Stimulated activated CD4-positive, alpha-beta T cell treated with anti-CD3 and anti-CD28 coated beads, TNF-alpha, amount 100 ng/mL, for 4 hours (primary cell): ENCODE data around the gene IQCN.
A peak's percentile ranks its signal among the peaks of the same experiment; 100 is the strongest.

Source experiments
- DNase-seq, 3 experiments: peaks; one replicate each; pipeline ENCODE4 v3.0.0-alpha.2; 2020; ENCODE audit warnings: low read depth in 3 of 3

IQCN gene

GRCh38 chr19:18274219-18274780, at the start of gene IQCN:
TSS of gene IQCN (minus strand) at chr19:18274452. CDS start at chr19:18269478, 4,974 bp downstream.
- no peak for DNase-seq

GRCh38 chr19:18322759-18323460, 48.7 kb upstream of the IQCN start, which contains the start of gene LSM4:
TSS of gene LSM4 (minus strand) at chr19:18323076. CDS start at chr19:18323020, 56 bp downstream.
- peak; percentile 99 for DNase-seq

- no peak for DNase-seq
Measured at GRCh38 chr19:18322318-18322758, 48.1 kb upstream of the IQCN start.

- no peak for DNase-seq
Measured at GRCh38 chr19:18321734-18322102, 47.5 kb upstream of the IQCN start.

GRCh38 chr19:18320865-18321733, 46.8 kb upstream of the IQCN start:
- no peak for DNase-seq

GRCh38 chr19:18319591-18320135, 45.4 kb upstream of the IQCN start:
- no peak for DNase-seq

- no peak for DNase-seq
Measured at GRCh38 chr19:18317961-18318800, 43.9 kb upstream of the IQCN start.

- DNase-seq, result no peak
Measured at GRCh38 chr19:18313398-18313797, 39.1 kb upstream of the IQCN start.

- DNase-seq, result no peak
Measured at GRCh38 chr19:18312092-18312534, 37.9 kb upstream of the IQCN start.

- no peak for DNase-seq
Measured at GRCh38 chr19:18311502-18312091, 37.3 kb upstream of the IQCN start.

- DNase-seq, result no peak
Measured at GRCh38 chr19:18310966-18311365, 36.7 kb upstream of the IQCN start.

GRCh38 chr19:18310118-18310909, 36.1 kb upstream of the IQCN start:
- no peak for DNase-seq

GRCh38 chr19:18309525-18310064, 35.3 kb upstream of the IQCN start:
- no peak for DNase-seq

- DNase-seq, result no peak
Measured at GRCh38 chr19:18308948-18309325, 34.7 kb upstream of the IQCN start.

GRCh38 chr19:18308051-18308947, 34.0 kb upstream of the IQCN start:
- DNase-seq, result no peak

GRCh38 chr19:18307271-18307681, 33.0 kb upstream of the IQCN start:
- DNase-seq, result no peak

GRCh38 chr19:18306888-18307260, 32.6 kb upstream of the IQCN start:
- DNase-seq, result no peak

- no peak for DNase-seq
Measured at GRCh38 chr19:18306209-18306887, 32.1 kb upstream of the IQCN start.
